Body of pancreas (tissue), 4 donors: ENCODE data around the gene POGLUT3.

Experiments used
- CTCF ChIP-seq, 7 experiments: fragments of 450-650 bp in 4 of 7; fragments of 200-600 bp in 3 of 7; sonication (generic) in 3 of 7; IDR thresholded peaks; one replicate each; pipeline ENCODE4 v1.5.1; 2016 to 2019; ENCODE audit warnings: antibody characterized with exemption in 7 of 7
- POLR2A ChIP-seq, 3 donors: fragments of 450-650 bp; IDR thresholded peaks; one replicate each; pipeline ENCODE4 v1.6.1; 2016; ENCODE audit warnings: antibody characterized with exemption in 3 of 3, mild to moderate bottlenecking in 2 of 3

- TF ChIP-seq POLR2A (IDR thresholded peaks at IDR 0.05), result no peak
- no peak for TF ChIP-seq CTCF (IDR thresholded peaks at IDR 0.05)
These were observed 1.4 kb downstream of the POGLUT3 start for GRCh38 chr11:108496643-108497256.
